AG09309 (cell line): ENCODE measurements around the gene PPIP5K1.
"Not testable (repeated sequence)": the region's sequence is repeated elsewhere in the genome, so short reads cannot be mapped to it uniquely, and the experiment has no call there.

Experiments used
- DNase-seq: peaks from one replicate; pipeline ENCODE4 v3.0.0-alpha.2; 2010; ENCODE audit warnings: low read depth
- H3K4me3 ChIP-seq: 2 replicates; pipeline ENCODE4 v1.5.1; 2011; ENCODE audit warnings: mild to moderate bottlenecking, low read depth, low read length, moderate library complexity; ENCODE audit not compliant: control insufficient read depth
- TF ChIP-seq, protein P1 (sequence below): IDR thresholded peaks from 2 replicates; pipeline ENCODE4 v1.5.1; 2011; ENCODE audit warnings: mild to moderate bottlenecking, low read depth, low read length, inconsistent platforms; ENCODE audit not compliant: insufficient read depth, control insufficient read depth; ENCODE audit errors: missing control alignments

The PPIP5K1 gene

DNA sequence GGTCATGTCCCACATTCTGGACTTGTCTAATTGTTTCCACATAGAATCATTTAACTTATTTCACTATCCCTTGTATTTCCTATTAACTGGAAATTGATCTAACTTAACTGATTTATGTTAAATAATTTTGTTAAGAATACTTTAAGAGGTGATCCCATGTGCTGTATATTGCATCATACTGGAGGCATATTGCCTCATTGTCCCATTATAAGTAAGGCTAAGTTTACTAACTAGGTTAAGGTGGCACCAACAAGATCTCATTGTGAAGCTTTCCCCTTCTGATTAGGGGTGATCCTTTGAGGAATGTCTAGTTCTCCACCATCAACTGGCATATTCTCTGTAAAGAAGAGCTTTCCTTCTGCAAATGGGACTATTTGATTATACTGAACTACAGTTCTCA, 48.2 kb downstream of the PPIP5K1 start:
- no peak overlapping the region for H3K4me3 ChIP-seq
- no peak for DNase-seq
- TF ChIP-seq, protein P1, sequence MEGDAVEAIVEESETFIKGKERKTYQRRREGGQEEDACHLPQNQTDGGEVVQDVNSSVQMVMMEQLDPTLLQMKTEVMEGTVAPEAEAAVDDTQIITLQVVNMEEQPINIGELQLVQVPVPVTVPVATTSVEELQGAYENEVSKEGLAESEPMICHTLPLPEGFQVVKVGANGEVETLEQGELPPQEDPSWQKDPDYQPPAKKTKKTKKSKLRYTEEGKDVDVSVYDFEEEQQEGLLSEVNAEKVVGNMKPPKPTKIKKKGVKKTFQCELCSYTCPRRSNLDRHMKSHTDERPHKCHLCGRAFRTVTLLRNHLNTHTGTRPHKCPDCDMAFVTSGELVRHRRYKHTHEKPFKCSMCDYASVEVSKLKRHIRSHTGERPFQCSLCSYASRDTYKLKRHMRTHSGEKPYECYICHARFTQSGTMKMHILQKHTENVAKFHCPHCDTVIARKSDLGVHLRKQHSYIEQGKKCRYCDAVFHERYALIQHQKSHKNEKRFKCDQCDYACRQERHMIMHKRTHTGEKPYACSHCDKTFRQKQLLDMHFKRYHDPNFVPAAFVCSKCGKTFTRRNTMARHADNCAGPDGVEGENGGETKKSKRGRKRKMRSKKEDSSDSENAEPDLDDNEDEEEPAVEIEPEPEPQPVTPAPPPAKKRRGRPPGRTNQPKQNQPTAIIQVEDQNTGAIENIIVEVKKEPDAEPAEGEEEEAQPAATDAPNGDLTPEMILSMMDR = no peak

DNA sequence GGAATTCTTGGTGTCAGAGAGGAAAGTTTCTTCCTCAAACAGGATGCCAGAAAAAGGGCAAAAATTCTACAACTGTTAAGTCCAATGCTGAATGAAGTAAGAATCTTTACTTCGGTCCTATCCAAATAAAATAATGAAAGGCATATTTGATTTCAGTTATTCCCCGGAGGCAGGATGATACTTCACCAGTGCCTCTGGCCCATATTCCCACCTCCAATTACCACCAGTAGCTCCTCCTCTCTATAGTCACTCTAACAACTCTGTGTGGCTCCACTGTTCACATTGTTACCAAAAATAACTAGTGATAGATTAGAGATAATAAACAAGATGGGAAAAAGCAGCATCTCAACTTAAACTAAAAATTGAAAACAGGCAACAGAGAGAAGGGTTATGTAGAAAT, 51.9 kb downstream of the PPIP5K1 start:
- no peak overlapping the region for H3K4me3 ChIP-seq
- DNase-seq = no peak
- TF ChIP-seq, protein P1 = no peak

DNA sequence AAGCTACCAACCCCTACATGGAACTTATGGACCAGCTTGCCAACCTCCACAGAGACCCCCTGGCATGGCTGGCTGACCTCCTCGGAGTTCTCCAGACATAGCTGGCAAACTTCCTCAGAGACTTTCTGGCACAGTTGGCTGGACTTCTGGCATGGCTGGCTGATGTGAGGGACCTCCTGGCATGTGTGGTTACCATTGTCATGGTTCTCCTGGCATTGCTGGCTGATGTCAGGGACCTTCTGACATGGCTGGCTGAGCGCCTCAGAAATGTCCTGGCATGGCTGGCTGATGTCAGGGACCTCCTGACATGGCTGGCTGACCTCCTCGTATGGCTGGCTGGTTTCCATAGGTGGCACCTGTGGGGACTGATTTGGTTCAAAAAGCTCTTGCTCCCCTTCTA, 55.1 kb downstream of the PPIP5K1 start:
- H3K4me3 ChIP-seq = no peak overlapping the region
- no peak for DNase-seq
- TF ChIP-seq, protein P1 = no peak

DNA sequence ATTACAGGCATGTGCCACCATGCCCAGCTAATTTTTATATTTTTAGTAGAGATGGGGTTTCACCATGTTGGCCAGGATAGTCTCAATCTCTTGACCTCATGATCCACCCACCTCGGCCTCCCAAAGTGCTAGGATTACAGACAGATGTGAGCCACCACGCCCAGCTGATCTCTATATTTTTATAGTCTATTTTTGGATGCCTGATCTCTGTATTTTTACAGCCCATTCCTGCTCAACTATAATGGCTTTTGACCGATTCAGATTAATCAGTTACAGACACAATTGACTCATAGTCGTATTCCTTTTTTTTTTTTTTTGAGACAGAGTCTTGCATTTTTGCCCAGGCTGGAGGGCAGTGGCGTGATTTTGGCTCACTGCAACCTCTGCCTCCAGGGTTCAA, 57.2 kb downstream of the PPIP5K1 start:
- DNase-seq, H3K4me3 ChIP-seq: not testable (repeated sequence)

DNA sequence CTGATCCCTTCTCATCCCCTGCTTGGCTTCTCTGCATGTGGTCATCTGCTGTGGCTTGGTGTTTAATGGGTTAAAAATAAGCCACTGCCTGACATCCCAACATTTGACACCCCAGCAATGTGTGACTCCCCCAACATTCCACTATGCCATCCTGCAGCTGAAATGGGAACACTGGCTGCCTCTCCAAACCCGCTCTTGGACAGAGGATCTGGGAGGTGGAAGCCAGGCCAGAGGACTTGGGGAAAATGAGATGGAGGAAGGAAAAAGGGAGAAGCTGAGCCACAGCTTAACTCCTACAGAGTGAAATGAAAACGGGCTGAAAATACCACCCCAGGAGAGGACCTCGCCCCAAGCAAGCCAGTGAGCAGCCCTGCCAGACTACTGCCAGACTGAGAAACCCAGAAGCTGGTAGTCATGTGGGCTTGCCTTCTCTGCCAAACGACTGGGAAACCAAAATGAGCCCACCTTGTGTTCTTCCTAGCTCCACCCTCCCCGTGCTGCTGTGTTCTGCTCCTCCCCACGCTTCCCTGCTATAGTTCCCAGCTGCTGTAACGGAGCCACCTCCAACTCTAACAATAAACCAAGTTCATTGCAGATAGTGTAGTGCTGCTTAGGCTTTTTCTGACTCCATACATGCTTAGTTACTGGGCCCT, 58.9 kb downstream of the PPIP5K1 start:
- DNase-seq = no peak
- no peak overlapping the region for H3K4me3 ChIP-seq
- TF ChIP-seq, protein P1 = no peak

DNA sequence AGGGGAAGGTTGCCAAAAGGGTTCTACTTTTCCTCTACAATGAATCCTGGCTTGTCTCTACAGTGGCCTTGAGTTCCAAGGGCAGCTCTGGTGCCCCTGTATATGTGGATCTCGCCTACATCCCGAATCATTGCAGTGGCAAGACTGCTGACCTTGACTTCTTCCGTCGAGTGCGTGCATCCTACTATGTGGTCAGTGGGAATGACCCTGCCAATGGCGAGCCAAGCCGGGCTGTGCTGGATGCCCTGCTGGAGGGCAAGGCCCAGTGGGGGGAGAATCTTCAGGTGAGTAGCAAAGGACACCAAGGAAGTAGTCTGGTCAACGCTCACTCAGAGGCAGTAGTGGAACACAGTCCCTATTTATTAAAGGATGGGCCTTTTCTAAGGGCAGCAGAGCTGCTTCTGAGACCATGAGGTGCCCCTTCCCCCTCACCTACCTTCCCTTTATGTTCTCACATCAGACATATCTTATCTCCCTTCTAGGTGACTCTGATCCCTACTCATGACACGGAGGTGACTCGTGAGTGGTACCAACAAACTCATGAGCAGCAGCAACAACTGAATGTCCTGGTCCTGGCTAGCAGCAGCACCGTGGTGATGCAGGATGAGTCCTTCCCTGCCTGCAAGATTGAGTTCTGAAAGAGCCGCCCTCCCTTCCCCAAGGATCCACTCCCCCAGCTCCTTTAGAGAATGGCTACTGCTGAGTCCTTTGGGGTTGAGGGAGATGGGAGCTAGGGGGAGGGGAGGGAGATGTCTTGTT, 60.2 kb downstream of the PPIP5K1 start:
- no peak overlapping the region for H3K4me3 ChIP-seq
- TF ChIP-seq, protein P1 = no peak
- no peak for DNase-seq

DNA sequence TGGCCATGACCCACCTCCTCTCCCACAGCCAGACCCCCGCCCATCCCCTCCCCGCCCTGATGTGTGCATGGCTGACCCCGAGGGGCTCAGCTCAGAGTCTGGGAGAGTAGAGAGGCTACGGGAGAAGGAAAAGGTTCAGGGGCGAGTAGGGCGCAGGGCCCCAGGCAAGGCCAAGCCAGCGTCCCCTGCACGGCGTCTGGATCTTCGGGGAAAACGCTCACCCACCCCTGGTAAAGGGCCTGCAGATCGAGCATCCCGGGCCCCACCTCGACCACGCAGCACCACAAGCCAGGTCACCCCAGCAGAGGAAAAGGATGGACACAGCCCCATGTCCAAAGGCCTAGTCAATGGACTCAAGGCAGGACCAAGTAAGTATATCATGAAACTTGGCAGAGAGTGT, 60.9 kb downstream of the PPIP5K1 start:
- no peak for DNase-seq
- H3K4me3 ChIP-seq = no peak overlapping the region
- TF ChIP-seq, protein P1 = no peak
